ENCODE measurements around the gene NEK7. TPM values are rescaled to one million over a fixed set of nuclear protein-coding genes. Genes with fewer than 3 reads are reported as not detected.
A peak's percentile ranks its signal among the peaks of the same experiment; 100 is the strongest.

NEK7 gene
- total RNA-seq, 1 experiment from 2014 or later: 51.1 TPM

DNA sequence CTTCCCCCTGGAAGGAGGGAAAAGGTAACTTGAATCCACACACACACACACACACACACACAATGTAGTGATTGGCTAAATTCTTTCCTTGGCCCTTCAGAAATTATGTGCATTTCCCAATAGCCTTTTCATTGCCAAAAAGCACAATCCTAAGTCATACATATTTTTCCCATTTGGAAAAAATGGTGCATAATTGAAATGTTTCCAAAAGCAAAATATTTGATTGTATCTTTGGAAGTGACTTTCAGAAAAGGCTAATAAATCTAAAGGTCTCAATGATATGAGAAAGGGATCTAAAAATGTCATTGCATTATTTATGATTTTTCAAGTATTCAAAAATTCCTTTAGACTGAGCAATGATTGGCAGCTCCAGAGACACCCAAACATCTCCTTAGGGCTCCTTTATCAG, 43.5 kb upstream of the NEK7 start:
- TF ChIP-seq CTCF (IDR thresholded peaks at IDR 0.05; ENCODE audit: unreplicated experiment): no peak
- H3K27ac Mint-ChIP-seq (ENCODE audit: low read depth, unreplicated experiment): no peak overlapping the region
- no peaks in the 10 kb centered on the region for H3K36me3 Mint-ChIP-seq (ENCODE audit: insufficient read depth, unreplicated experiment)
- POLR2A ChIA-PET: interaction anchor here (0.7 to 0.8 kb wide), 2 partner anchors 12 to 1549 kb away, joined by 3 read pairs; no protein-coding TSS in a partner anchor
- CTCF ChIA-PET: interaction anchor here (0.6 to 1.1 kb wide), 3 partner anchors 9 to 1479 kb away, joined by 3 to 6 read pairs (median 3); no protein-coding TSS in a partner anchor
- no peaks in the 10 kb centered on the region for H3K4me1 Mint-ChIP-seq (ENCODE audit: insufficient read depth, unreplicated experiment)
- H3K27me3 Mint-ChIP-seq (ENCODE audit: insufficient read depth, unreplicated experiment): no peaks in the 10 kb centered on the region
- intact Hi-C loops (cut with micrococcal nuclease): no loop called here
- H3K9me3 Mint-ChIP-seq (ENCODE audit: unreplicated experiment): no peaks in the 10 kb centered on the region
- no TSS peak for BruUV-seq (replicated peaks)
- no peak overlapping the region for H3K4me3 Mint-ChIP-seq (ENCODE audit: unreplicated experiment)
- peak; percentile 68 for DNase-seq (ENCODE audit: unreplicated experiment)

GRCh38 chr1:198116069-198116468, 40.7 kb upstream of the NEK7 start:
- Mint-ChIP-seq H3K4me1 (ENCODE audit: insufficient read depth, unreplicated experiment) (no peaks in the 10 kb centered on the region), H3K36me3 (ENCODE audit: insufficient read depth, unreplicated experiment) (no peaks in the 10 kb centered on the region), H3K4me3 (ENCODE audit: unreplicated experiment) (no peak overlapping the region), H3K27me3 (ENCODE audit: insufficient read depth, unreplicated experiment) (no peaks in the 10 kb centered on the region), H3K9me3 (ENCODE audit: unreplicated experiment) (no peaks in the 10 kb centered on the region), H3K27ac (ENCODE audit: low read depth, unreplicated experiment) (no peak overlapping the region)
- DNase-seq (ENCODE audit: unreplicated experiment): no peak
- TF ChIP-seq CTCF (IDR thresholded peaks at IDR 0.05; ENCODE audit: unreplicated experiment): no peak
- BruUV-seq (replicated peaks): no TSS peak
- intact Hi-C loops (cut with micrococcal nuclease): no loop called here
- ChIA-PET POLR2A (interaction anchor here (0.7 to 0.8 kb wide), 2 partner anchors 17 to 251 kb away, joined by 3 read pairs; no protein-coding TSS in a partner anchor), CTCF (interaction anchor here (2.4 kb wide), 1 partner anchor 13 kb away, joined by 8 read pairs; no protein-coding TSS in a partner anchor)

DNA sequence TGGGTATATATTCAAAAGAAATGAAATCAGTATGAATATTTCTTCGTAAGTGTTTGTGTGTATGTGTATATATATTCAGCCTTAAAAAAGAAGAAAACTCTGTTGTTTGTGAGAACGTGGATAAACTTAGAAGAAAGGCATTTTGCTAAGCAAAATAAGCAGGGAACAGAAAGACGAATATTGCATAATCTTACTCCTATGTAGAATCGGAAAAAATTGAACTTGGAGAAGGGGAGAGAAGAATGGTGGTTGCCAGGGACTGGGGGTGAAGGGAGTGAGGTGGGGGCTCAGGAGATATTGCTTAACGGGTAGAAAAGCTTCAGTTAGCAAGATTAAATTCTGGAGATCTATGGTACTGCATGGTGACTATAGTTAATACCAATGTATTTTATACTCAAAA, 40.3 kb upstream of the NEK7 start:
- no TSS peak for BruUV-seq (replicated peaks)
- ChIA-PET POLR2A (interaction anchor here (0.8 kb wide), 1 partner anchor 17 kb away, joined by 3 read pairs; no protein-coding TSS in a partner anchor), CTCF (interaction anchor here (1.0 to 2.4 kb wide), 3 partner anchors 11 to 42 kb away, joined by 3 to 8 read pairs (median 6); no protein-coding TSS in a partner anchor)
- H3K27me3 Mint-ChIP-seq (ENCODE audit: insufficient read depth, unreplicated experiment): no peaks in the 10 kb centered on the region
- TF ChIP-seq CTCF (IDR thresholded peaks at IDR 0.05; ENCODE audit: unreplicated experiment): no peak
- no peaks in the 10 kb centered on the region for H3K4me1 Mint-ChIP-seq (ENCODE audit: insufficient read depth, unreplicated experiment)
- H3K4me3 Mint-ChIP-seq (ENCODE audit: unreplicated experiment): no peak overlapping the region
- H3K9me3 Mint-ChIP-seq (ENCODE audit: unreplicated experiment): no peaks in the 10 kb centered on the region
- intact Hi-C loops (cut with micrococcal nuclease): no loop called here
- H3K27ac Mint-ChIP-seq (ENCODE audit: low read depth, unreplicated experiment): no peak overlapping the region
- DNase-seq (ENCODE audit: unreplicated experiment): no peak
- no peaks in the 10 kb centered on the region for H3K36me3 Mint-ChIP-seq (ENCODE audit: insufficient read depth, unreplicated experiment)

DNA sequence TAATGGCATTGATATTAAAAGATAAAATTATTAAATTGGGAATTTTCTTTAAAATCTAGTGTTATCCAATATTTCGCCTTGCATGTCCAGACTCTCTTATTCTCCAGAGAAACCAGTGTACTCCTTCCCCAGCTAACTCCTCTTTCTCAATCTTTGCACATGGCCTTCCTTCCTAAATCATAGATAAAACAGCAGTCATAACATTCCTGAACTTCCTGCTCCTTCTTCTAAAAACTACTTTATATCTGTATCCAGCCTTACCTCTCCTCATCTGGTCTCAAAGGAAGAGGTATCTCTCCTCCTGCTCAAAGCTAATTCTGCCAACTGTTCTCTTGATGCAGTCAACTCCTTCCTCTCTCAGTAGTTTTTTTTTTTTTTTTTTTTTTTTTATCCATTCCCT, 39.5 kb upstream of the NEK7 start:
- Mint-ChIP-seq H3K27me3 (ENCODE audit: insufficient read depth, unreplicated experiment) (no peaks in the 10 kb centered on the region), H3K4me1 (ENCODE audit: insufficient read depth, unreplicated experiment) (no peaks in the 10 kb centered on the region)

More for the DNA sequence above, 39.5 kb upstream of the NEK7 start:
- BruUV-seq (replicated peaks): no TSS peak
- ChIA-PET POLR2A (interaction anchor here (0.7 to 0.8 kb wide), 2 partner anchors 167 to 1931 kb away, joined by 3 read pairs; no protein-coding TSS in a partner anchor), CTCF (interaction anchor here (0.6 to 1.7 kb wide), 5 partner anchors 12 to 447 kb away, joined by 3 to 6 read pairs (median 4); no protein-coding TSS in a partner anchor)
- Mint-ChIP-seq H3K27ac (ENCODE audit: low read depth, unreplicated experiment) (no peak overlapping the region), H3K4me3 (ENCODE audit: unreplicated experiment) (no peak overlapping the region), H3K36me3 (ENCODE audit: insufficient read depth, unreplicated experiment) (no peaks in the 10 kb centered on the region), H3K9me3 (ENCODE audit: unreplicated experiment) (no peaks in the 10 kb centered on the region)
- no peak for DNase-seq (ENCODE audit: unreplicated experiment)
- intact Hi-C loops (cut with micrococcal nuclease): no loop called here
- TF ChIP-seq CTCF (IDR thresholded peaks at IDR 0.05; ENCODE audit: unreplicated experiment): no peak

Data from MCF 10A (cell line).